ENCODE results near the gene SLC9A6. TPM values are rescaled to one million over a fixed set of nuclear protein-coding genes. Genes with fewer than 3 reads are reported as not detected.
A peak's percentile ranks its signal among the peaks of the same experiment; 100 is the strongest.

SLC9A6 gene
- total RNA-seq, 1 donor from 2014 or later: 10.7 TPM

DNA sequence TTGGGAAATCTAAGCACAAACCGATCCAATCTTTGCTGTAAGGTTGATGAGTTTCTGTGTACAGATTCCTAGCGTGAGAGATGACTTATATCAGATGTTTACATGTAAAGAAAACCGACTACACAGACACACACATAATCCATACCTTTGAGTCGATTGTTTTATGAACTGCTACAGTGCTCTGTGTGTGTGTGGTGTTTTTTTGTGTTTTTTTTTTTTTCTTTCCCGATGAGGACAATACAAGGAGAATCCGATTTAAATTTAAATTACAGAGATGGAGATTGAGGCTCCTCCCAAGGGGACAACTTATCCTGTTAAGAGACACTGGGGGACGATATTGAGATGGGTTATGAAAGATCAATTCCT lies 461 bp upstream of the SLC9A6 start:
- Mint-ChIP-seq H3K4me1 (ENCODE audit: low read depth) (peaks cover 40% of the 10 kb centered on the region), H3K27ac (peak overlapping the region; percentile 88), H3K4me3 (ENCODE audit: low read depth) (peak overlapping the region; percentile 82), H3K9me3 (no peaks in the 10 kb centered on the region), H3K36me3 (ENCODE audit: low read depth) (peaks cover 3% of the 10 kb centered on the region), H3K27me3 (ENCODE audit: low read depth) (no peaks in the 10 kb centered on the region)
- intact Hi-C loops (cut with micrococcal nuclease): loop anchor here (1.0 kb wide), 1 partner anchor 10 kb away; no protein-coding TSS in a partner anchor
- DNase-seq (ENCODE audit: low spot score): no peak

DNA sequence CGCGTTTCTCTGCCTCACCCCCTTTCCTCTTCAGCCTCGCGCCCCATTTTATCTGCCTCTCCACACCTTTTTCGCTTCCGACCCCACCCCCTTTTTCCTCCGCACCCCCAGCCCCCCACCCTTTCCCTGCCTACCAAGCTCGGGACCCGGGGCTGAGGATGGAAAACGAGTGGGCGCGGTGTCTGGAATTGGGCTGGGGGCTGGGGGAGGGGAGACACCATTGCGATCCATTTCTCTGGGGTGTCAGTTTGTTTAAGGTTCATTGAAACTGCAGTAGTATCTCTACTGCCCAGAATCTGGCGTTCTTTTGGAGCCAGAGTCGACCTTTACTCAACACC lies 707 bp downstream of the SLC9A6 start:
- H3K27ac Mint-ChIP-seq: peak overlapping the region; percentile 60
- intact Hi-C loops (cut with micrococcal nuclease): loop anchor here (1.0 kb wide), 1 partner anchor 12 kb away; no protein-coding TSS in a partner anchor
- peaks cover 3% of the 10 kb centered on the region for H3K36me3 Mint-ChIP-seq (ENCODE audit: low read depth)
- DNase-seq (ENCODE audit: low spot score): no peak
- peaks cover 41% of the 10 kb centered on the region for H3K4me1 Mint-ChIP-seq (ENCODE audit: low read depth)
- no peaks in the 10 kb centered on the region for H3K9me3 Mint-ChIP-seq
- H3K4me3 Mint-ChIP-seq (ENCODE audit: low read depth): peak overlapping the region; percentile 90
- H3K27me3 Mint-ChIP-seq (ENCODE audit: low read depth): no peaks in the 10 kb centered on the region

DNA sequence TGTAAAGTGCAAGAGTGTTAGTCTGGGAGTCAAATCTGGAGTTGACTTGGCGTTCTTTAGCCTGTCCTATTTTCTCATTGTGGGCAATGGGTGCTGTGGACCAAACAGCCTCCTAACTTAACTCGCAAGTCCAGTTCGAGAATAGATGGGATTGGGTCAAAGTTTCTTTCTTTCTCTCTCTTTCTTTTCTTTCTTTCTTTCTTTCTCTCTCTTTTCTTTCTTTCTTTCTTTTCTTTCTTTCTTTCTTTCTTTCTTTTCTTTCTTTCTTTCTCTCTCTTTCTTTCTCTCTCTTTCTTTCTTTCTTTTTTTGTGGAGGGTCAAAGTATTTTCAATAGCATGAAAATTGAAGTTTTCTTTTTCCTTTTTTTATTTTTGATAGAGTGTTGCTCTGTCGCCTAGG lies 3.0 kb downstream of the SLC9A6 start:
- Mint-ChIP-seq H3K36me3 (ENCODE audit: low read depth) (peaks cover 15% of the 10 kb centered on the region), H3K27ac (no peak overlapping the region), H3K27me3 (ENCODE audit: low read depth) (no peaks in the 10 kb centered on the region), H3K9me3 (no peaks in the 10 kb centered on the region), H3K4me1 (ENCODE audit: low read depth) (peaks cover 44% of the 10 kb centered on the region), H3K4me3 (ENCODE audit: low read depth) (no peak overlapping the region)
- DNase-seq (ENCODE audit: low spot score): no peak
- intact Hi-C loops (cut with micrococcal nuclease): no loop called here

DNA sequence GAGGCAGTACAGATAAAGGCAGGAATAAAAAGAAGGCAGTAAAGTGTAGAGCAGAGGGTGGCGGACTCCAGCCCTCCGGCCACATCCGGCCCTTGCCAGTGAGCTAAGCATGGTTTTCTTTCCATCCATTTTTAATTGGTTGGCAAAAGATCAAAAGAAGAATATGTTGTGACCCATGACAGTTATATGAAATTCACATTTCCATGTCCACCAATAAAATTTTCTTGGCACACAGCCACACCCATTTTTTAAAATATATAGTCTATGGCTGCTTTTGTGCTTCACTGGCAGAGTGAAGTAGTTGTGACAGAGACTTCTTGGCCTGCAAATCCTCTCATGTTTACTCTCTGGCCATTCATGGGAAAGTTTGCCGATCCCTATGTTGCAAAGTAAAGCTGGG lies 29.8 kb downstream of the SLC9A6 start:
- Mint-ChIP-seq H3K27me3 (ENCODE audit: low read depth) (no peaks in the 10 kb centered on the region), H3K4me3 (ENCODE audit: low read depth) (no peak overlapping the region), H3K27ac (no peak overlapping the region), H3K4me1 (ENCODE audit: low read depth) (no peaks in the 10 kb centered on the region), H3K9me3 (no peaks in the 10 kb centered on the region), H3K36me3 (ENCODE audit: low read depth) (peaks cover 28% of the 10 kb centered on the region)
- intact Hi-C loops (cut with micrococcal nuclease): no loop called here
- no peak for DNase-seq (ENCODE audit: low spot score)

DNA sequence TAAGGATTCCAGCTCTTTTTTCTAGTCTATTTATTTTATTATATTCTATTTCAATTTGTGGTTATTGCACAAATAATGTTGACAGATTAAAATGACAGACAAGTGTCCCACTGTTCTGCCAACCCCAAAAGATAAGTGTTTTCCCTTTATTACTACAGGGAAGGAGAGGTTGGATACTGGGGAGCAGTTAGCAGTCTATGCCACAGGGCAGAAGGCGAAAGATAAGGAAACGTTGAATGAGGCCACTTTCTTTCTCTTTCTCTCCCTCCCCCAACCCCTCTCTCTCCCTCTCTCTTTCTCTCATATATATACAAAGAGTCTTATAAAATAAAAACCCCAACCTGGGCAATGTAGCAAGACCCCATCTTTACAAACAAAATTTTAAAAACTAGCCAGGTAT lies 31.6 kb downstream of the SLC9A6 start:
- intact Hi-C loops (cut with micrococcal nuclease): no loop called here
- Mint-ChIP-seq H3K9me3 (no peaks in the 10 kb centered on the region), H3K36me3 (ENCODE audit: low read depth) (peaks cover 33% of the 10 kb centered on the region), H3K4me1 (ENCODE audit: low read depth) (peaks cover 9% of the 10 kb centered on the region), H3K27me3 (ENCODE audit: low read depth) (no peaks in the 10 kb centered on the region), H3K27ac (no peak overlapping the region), H3K4me3 (ENCODE audit: low read depth) (no peak overlapping the region)
- no peak for DNase-seq (ENCODE audit: low spot score)

DNA sequence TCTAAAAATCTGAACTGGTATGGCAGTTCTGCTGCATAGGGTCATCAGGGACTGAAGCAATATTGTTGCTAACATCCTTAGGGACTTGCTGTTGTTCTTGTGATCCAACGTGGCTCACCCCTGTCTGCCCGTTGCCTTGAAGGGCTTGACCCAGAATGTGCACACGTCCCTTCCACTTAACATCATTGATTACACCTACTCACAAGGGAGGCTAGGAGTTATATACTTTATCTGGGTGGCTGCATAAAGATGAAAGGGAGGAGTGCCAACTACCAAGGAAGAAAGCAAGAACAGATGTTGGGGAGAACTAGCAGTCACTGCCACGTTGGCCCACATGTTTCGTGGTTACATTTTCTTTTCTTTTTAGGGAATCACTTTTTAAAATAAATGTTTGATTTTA lies 34.0 kb downstream of the SLC9A6 start:
- intact Hi-C loops (cut with micrococcal nuclease): no loop called here
- Mint-ChIP-seq H3K27me3 (ENCODE audit: low read depth) (no peaks in the 10 kb centered on the region), H3K27ac (no peak overlapping the region), H3K36me3 (ENCODE audit: low read depth) (peaks cover 34% of the 10 kb centered on the region), H3K9me3 (no peaks in the 10 kb centered on the region), H3K4me1 (ENCODE audit: low read depth) (peaks cover 9% of the 10 kb centered on the region), H3K4me3 (ENCODE audit: low read depth) (no peak overlapping the region)
- DNase-seq (ENCODE audit: low spot score): no peak

DNA sequence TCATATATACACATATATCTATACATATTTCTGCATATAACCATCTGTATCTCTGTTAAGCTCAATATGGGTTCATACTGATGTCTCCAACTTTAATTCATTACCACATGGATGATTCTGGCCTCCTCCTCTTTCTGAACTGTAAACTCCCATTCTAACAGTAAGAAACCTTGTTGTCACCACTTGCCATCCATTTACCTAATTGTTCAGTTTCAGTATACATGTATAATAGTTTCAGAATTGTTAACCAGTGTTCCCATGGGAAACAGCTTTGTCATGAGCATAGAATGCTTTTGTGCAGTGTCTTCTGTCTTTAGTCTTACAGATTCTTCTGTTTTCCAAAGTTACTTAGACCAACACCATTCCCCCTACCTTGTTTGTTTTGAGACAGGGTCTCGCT lies 35.9 kb downstream of the SLC9A6 start:
- Mint-ChIP-seq H3K36me3 (ENCODE audit: low read depth) (peaks cover 31% of the 10 kb centered on the region), H3K9me3 (no peaks in the 10 kb centered on the region), H3K4me1 (ENCODE audit: low read depth) (peaks cover 9% of the 10 kb centered on the region), H3K27ac (peak overlapping the region; percentile 25), H3K27me3 (ENCODE audit: low read depth) (no peaks in the 10 kb centered on the region), H3K4me3 (ENCODE audit: low read depth) (no peak overlapping the region)
- no peak for DNase-seq (ENCODE audit: low spot score)
- intact Hi-C loops (cut with micrococcal nuclease): loop anchor here (10.0 kb wide), 1 partner anchor 184 kb away; no protein-coding TSS in a partner anchor

DNA sequence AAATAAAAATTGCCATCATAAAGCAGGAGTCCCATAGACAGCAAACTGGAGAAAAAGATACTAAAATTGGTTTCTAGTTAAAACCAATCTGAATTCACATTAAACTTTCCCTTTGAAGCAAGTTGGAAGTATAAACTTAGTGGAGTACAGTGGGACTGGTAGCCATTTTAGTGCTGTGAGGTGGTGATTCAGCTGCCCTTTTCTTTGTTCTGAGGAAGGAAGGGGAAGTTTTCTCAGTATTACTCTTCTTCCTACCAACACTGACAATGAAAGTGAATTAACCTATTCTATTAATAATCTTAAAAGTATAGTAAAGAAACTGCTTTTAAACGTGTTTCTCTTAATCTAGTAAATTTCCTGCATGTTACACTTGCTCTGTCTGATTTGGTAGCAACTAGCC lies 36.7 kb downstream of the SLC9A6 start:
- Mint-ChIP-seq H3K27ac (peak overlapping the region; percentile 70), H3K36me3 (ENCODE audit: low read depth) (peaks cover 30% of the 10 kb centered on the region), H3K4me1 (ENCODE audit: low read depth) (peaks cover 9% of the 10 kb centered on the region), H3K9me3 (no peaks in the 10 kb centered on the region), H3K27me3 (ENCODE audit: low read depth) (no peaks in the 10 kb centered on the region), H3K4me3 (ENCODE audit: low read depth) (no peak overlapping the region)
- no peak for DNase-seq (ENCODE audit: low spot score)
- intact Hi-C loops (cut with micrococcal nuclease): loop anchor here (10.0 kb wide), 1 partner anchor 183 kb away; no protein-coding TSS in a partner anchor

DNA sequence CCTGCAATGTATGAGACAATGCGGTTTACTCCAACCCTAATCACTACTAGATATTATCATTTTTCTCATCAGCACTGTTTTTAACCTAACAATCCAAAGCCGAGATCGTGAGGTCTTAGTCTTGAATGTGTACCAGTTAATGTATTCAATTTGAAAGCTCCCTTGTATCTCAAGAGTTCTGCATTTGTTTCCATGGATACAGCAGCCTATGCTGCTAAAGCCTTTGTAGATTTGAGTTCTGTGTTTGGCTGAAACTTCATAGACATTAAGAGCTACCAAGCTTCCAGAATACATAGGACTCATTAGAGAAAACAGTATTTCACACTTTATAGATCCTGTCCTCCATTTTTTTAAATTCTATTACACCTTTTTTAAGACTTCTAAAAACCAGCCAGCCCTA lies 39.9 kb downstream of the SLC9A6 start:
- Mint-ChIP-seq H3K4me1 (ENCODE audit: low read depth) (peaks cover 9% of the 10 kb centered on the region), H3K27ac (no peak overlapping the region), H3K4me3 (ENCODE audit: low read depth) (no peak overlapping the region), H3K36me3 (ENCODE audit: low read depth) (peaks cover 17% of the 10 kb centered on the region), H3K27me3 (ENCODE audit: low read depth) (no peaks in the 10 kb centered on the region), H3K9me3 (no peaks in the 10 kb centered on the region)
- intact Hi-C loops (cut with micrococcal nuclease): loop anchor here (5.0 to 10.0 kb wide), 2 partner anchors 180 to 242 kb away; no protein-coding TSS in a partner anchor
- no peak for DNase-seq (ENCODE audit: low spot score)

DNA sequence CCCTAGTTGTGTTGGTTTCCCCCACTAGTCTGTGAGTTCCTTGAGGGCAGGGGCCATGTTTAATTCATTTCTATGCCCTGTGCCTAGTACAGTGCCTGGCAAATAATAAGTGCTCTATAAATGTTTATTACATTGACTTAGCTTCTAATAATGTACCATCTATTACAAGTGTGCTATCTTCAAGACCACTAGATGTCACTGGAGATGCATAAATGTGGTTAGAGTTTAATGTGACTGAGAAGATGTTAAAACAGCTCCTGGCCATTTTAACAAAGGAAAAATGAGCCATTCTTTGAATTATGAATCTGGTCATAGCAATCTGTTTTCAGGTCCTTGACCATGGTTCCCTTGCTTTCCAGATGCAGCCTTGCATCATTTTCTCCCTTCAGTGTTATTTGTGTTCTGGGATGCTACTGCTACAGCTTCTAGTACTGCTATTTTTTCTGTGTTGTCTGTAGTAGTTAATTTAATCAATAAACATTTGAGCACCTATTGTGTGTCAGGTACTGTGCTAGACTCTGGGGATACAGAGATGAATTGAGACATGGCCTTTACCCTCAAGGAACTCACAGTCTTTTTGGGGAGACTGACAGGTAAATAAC lies 43.2 kb downstream of the SLC9A6 start:
- Mint-ChIP-seq H3K4me3 (ENCODE audit: low read depth) (no peak overlapping the region), H3K27me3 (ENCODE audit: low read depth) (no peaks in the 10 kb centered on the region), H3K36me3 (ENCODE audit: low read depth) (peaks cover 12% of the 10 kb centered on the region), H3K4me1 (ENCODE audit: low read depth) (peaks cover 2% of the 10 kb centered on the region), H3K9me3 (no peaks in the 10 kb centered on the region), H3K27ac (no peak overlapping the region)
- intact Hi-C loops (cut with micrococcal nuclease): loop anchor here (1.0 to 10.0 kb wide), 3 partner anchors 134 to 239 kb away; no protein-coding TSS in a partner anchor
- DNase-seq (ENCODE audit: low spot score): no peak

DNA sequence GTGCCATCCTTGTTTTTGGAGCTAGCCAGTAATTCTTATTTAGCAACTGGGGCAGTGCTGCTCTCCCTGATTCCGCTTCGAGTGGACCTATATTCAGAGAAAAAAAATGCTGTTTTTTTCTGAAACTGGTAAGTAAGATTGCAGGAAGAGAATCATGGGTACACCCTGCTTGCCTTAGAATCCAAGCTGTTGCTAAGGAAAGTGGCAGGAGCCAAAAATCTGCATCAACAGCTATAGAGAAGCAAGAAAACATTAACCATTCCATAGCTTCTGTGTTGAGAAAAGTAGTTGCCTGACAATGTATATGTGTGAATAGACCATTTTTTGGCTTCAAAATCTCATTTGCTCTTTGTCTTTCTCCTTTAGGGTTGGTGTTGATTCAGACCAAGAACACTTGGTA lies 44.5 kb downstream of the SLC9A6 start:
- Mint-ChIP-seq H3K9me3 (no peaks in the 10 kb centered on the region), H3K4me3 (ENCODE audit: low read depth) (no peak overlapping the region)

DNA sequence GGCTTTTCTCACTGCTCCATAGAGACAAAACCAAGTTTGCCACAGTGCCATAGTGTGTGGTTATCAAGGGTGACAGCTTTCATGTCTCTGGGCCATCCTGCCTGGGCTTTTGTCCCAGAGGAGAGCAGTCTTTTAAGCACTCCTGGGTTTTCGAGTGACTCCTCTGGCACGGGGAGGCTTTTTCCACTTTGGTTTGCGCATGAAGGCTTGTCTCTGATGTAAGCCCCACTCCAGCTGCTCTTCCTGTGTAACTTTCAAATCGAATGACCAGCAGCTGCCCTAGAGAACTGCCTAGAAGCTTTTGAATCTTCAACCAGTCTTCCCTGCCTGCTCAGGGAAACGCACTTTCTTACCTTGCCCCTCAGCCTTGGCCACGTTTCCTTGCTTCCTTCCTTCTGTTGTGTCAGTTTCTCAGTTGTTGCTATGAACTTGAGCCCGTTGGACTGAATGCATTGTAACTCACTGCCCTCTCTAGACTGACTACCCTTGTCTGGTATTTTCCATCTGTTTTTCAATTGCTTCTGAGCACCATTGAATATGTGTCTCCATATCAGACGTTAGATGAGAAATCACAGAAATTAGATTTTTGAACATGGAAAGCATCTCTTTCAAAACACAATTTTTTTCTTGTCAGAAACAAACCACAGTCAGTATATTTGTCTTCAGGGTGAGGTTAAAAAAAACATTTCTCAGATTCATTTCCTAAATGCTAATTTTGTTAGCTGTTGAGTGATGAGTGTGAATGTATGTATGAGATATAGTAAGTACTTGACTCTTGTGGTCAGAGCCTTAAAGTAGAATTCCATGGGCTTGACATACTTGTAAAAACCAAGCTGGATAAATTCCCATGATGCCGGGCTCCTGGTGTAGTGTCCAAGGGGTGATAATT lies 45.3 kb downstream of the SLC9A6 start:
- intact Hi-C loops (cut with micrococcal nuclease): no loop called here
- Mint-ChIP-seq H3K27ac (no peak overlapping the region), H3K36me3 (ENCODE audit: low read depth) (peaks cover 10% of the 10 kb centered on the region), H3K9me3 (no peaks in the 10 kb centered on the region), H3K27me3 (ENCODE audit: low read depth) (no peaks in the 10 kb centered on the region), H3K4me3 (ENCODE audit: low read depth) (no peak overlapping the region), H3K4me1 (ENCODE audit: low read depth) (peaks cover 2% of the 10 kb centered on the region)
- no peak for DNase-seq (ENCODE audit: low spot score)

More for the DNA sequence above, 44.5 kb downstream of the SLC9A6 start:
- no peak for DNase-seq (ENCODE audit: low spot score)
- H3K27ac Mint-ChIP-seq: no peak overlapping the region
- H3K4me1 Mint-ChIP-seq (ENCODE audit: low read depth): peaks cover 2% of the 10 kb centered on the region
- peaks cover 10% of the 10 kb centered on the region for H3K36me3 Mint-ChIP-seq (ENCODE audit: low read depth)
- intact Hi-C loops (cut with micrococcal nuclease): loop anchor here (5.0 to 10.0 kb wide), 2 partner anchors 175 to 238 kb away; no protein-coding TSS in a partner anchor
- no peaks in the 10 kb centered on the region for H3K27me3 Mint-ChIP-seq (ENCODE audit: low read depth)

DNA sequence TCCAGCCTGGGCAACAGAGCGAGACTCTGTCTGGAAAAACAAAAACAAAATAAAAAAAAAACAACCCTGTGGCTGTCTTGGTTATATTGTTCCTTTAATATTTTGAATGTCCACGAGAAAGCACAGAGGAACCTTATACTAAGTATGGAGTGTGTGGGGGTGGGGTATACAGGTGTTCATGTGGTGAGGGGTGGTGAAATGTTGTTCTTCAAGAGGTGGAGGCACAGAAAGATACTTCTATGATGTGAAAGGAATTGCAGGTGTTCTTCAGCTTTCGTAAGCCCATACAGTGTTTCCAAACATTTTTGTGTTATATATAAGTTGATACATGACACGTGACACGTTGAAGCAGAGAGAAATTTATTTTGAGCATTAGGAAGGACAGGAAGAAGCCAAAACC lies 46.4 kb downstream of the SLC9A6 start:
- H3K4me1 Mint-ChIP-seq (ENCODE audit: low read depth): peaks cover 2% of the 10 kb centered on the region
- H3K27me3 Mint-ChIP-seq (ENCODE audit: low read depth): no peaks in the 10 kb centered on the region
- intact Hi-C loops (cut with micrococcal nuclease): no loop called here
- DNase-seq (ENCODE audit: low spot score): no peak
- no peak overlapping the region for H3K4me3 Mint-ChIP-seq (ENCODE audit: low read depth)
- H3K36me3 Mint-ChIP-seq (ENCODE audit: low read depth): peaks cover 5% of the 10 kb centered on the region
- no peaks in the 10 kb centered on the region for H3K9me3 Mint-ChIP-seq
- H3K27ac Mint-ChIP-seq: no peak overlapping the region
